Activated naive CD8-positive, alpha-beta T cell treated with anti-CD3 and anti-CD28 coated beads, Interleukin-2, amount 50 U/mL, for 16 hours (primary cell): ENCODE measurements around the gene MYO7A.

Source experiments
- DNase-seq: peaks from one replicate; pipeline ENCODE4 v3.0.0-alpha.2; 2020; ENCODE audit warnings: low read depth, low spot score

The MYO7A gene

DNA sequence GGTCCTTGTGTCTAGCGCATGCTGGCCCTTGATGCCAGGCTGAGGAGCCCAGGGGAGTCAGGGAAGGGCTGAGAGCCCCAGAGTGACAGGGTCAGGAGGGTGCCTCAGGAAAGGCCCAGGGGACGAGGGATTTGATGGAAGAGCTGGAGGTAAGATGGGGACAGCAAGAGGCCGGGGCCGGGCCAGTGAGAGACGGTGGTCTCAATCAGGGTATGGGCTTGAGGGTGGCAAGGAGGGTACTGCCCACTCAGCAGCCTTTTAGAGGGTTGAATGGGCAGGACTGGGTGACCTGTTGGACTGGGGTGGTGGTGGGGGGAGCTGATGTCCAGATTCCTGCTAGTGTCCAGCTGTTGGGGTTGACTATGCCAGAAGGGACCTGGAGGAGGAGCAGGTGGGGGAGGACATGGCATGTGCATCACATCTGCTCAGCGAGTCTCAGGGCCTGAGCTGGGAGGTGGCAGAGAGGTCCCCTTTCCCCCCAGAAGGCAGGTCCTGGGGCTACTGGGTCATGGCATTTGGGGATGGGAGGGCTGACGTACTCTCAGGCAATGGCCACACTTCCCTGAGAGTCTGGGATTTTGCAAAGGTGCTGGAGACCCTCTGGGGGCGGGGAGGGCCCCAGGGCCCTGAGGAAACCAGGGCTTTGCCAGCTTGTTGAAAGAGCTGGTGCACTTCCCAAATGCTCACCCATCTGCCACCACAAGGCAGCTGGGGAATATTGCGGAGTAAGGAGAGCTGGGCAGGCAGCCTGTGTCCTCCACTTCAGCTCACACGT is 18.4 kb downstream of the MYO7A start:
- no peak for DNase-seq

- no peak for DNase-seq
Observed at GRCh38 chr11:77147036-77147315, 18.9 kb downstream of the MYO7A start.

DNA sequence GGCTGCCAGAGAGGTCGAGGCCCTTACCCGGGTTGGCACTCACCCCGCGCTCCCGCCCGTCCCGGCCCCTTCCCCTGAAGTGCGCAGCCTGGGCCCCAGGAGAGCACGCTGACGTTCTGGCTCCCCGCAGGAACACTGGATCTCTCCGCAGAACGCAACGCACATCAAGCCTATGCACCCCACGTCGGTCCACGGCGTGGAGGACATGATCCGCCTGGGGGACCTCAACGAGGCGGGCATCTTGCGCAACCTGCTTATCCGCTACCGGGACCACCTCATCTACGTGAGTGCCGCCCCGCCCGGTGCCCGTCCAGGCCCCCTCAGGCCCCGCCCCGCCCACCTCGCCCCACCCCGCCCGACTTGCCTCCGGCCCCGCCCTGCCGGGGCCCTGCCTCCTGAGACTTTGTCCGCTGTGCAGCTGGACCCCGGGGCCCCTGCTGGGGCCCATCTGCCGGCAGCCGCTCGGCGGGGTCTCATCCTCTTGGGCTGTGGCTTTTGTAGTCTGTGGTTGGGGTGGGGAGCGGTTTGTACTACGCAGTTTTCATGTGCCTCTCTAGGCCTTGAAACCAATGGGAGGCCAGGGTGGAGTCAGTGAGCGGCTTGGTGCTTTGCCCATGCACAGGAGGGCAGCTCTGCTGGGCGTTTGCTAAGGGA is 19.7 kb downstream of the MYO7A start:
- peak; percentile 11 for DNase-seq

GRCh38 chr11:77148963-77149715 is 21.1 kb downstream of the MYO7A start:
- no peak for DNase-seq

GRCh38 chr11:77149716-77150392 is 21.8 kb downstream of the MYO7A start:
- no peak for DNase-seq

- no peak for DNase-seq
Observed at GRCh38 chr11:77150836-77151235, 22.8 kb downstream of the MYO7A start.

DNA sequence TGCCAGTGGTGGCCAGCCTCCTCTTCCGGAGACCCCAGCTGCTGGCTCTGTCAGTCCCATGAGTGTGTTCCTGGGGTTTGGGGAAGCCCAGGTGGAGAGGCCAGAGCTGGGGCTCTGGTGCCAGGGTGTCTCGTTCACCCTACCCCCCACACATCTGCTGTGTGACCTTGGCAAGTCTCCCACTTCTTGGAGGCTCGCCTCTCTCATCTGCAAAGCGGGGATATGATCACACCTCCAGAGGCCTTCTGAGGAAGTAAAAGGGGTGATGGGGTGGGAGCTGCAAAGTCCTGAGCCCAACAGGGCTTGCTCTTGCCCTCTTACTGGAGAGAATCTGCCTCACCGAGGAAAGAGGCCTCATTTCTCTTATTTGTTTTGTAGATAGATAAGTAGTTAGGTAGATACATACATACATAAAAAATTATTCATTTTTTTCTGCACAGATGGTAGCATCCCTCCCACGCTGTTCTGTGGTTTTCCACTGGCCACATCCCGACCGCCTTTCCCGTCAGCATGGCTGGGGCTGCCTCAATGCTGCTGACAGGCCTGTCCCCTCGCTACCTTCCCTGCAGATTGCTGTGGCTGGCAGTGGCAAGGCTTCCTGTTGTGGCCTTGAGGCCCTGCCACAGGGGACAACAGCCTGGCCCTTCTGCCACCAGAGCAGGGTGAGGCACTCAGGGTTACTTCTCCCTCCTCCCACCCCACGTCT is 23.9 kb downstream of the MYO7A start:
- DNase-seq = no peak

DNA sequence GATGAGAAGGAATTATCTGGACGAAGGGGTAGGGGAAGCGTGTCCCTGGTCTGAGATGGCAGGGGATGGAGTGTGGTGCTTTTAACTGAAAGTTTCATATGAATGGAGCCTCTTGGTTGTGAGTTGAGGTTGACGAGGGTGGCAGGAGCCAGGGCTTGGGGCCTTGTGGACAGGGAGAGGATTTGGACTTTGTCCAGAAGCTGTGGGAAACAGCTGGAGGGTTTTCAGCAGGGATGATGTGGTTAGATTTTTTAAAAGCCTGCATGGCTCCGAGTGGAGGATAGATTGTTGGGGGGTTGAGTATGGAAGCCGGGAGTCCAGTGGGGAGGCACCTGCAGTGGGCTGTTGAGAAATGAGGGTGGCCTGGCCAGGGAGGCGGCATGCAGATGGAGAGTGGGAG is 24.8 kb downstream of the MYO7A start:
- no peak for DNase-seq

DNA sequence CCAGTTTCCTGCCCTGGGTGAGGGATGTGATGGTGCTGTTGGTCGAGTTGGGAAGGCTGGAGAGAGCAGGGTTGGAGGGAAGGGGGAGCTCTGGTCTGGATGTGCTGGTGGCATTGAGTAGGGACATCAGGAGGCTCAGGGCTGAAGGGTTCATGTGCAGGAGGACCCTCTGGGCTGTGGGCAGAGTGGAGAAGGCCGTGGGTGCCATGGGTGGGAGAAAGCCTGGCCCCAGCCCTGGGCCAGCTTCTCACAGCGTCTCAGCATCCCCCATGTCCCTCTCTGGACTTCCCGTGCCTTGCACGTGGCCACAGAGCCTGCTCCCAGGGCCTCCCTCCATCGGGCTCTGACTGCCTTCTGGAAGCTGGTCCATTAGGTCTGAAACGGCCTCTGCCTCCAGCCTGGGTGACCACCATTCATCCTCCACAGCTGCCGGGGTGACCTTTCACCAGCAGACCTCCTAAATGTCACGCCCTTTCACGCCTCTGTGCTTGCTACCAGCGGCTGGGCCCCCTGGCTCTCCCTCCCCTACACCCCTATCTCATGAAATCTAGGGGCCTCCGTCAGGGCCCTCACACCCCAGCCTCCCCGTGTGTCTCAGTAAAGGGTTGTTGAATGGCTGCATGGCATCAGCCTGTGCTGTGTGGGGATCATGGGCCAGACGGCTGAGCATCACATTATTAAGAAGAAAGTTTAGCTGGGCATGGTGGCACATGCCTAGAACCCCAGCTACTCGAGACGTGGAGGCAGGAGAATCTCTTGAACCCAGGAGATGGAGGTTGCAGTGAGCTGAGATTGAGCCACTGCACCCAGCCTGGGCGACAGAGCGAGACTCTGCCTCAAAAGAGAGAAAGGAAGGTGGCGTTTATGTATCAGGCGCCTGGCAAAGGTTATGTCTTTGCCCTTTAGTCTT is 25.5 kb downstream of the MYO7A start:
- DNase-seq = no peak

GRCh38 chr11:77154381-77155081 is 26.5 kb downstream of the MYO7A start:
- DNase-seq = no peak

- DNase-seq = no peak
Observed at GRCh38 chr11:77155082-77155475, 27.0 kb downstream of the MYO7A start.

- no peak for DNase-seq
Observed at GRCh38 chr11:77155556-77156130, 27.6 kb downstream of the MYO7A start.

DNA sequence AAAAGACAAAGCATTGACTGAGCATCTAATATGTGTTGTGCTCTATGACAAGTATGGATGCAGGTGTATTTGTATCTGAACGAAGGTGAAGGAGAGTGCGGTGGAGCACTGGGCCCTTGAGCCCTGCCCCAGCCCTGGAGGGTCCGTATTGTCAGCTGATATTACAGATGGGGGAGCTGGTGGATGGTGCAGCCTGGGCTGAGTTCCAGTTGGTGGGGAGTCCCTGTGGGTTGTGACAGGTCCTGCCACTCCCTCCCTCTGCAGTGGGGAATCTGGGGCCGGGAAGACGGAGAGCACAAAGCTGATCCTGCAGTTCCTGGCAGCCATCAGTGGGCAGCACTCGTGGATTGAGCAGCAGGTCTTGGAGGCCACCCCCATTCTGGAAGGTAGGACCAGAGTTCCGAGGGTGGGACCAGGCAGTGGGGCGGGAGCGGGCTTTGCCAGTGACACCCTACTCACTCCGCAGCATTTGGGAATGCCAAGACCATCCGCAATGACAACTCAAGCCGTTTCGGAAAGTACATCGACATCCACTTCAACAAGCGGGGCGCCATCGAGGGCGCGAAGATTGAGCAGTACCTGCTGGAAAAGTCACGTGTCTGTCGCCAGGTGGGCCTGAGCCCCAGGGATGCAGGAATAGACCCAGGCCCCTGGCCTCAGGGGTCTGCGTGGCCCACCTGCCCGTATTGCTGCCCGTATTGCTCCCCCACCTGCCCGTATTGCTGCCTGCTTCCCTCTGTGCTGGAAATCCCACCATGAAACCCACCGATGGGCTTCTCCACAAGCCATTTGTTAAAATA is 28.6 kb downstream of the MYO7A start:
- no peak for DNase-seq

GRCh38 chr11:77158041-77158695 is 30.1 kb downstream of the MYO7A start:
- no peak for DNase-seq

GRCh38 chr11:77159219-77159936 is 31.3 kb downstream of the MYO7A start:
- DNase-seq = no peak

- DNase-seq = no peak
Observed at GRCh38 chr11:77159937-77160495, 32.0 kb downstream of the MYO7A start.

DNA sequence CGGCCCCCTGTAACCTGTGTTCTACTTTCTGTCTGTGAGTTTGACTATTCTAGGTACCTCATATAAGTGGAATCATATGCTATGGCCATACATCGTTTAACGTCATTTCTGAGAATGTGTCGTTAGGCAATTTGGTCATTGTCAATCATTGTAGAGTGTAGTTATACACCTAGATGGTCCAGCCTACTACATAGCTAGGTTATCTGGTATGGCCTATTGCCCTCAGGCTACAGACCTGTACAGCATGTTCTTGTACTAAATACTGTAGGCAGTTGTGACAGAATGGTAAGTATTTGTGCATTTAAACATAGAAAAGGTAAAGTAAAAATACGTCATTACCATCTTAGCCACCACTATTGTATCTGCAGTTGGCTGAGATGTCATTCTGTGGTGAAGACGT is 35.2 kb downstream of the MYO7A start:
- DNase-seq = no peak
